Chondrocyte (in vitro differentiated cells): ENCODE data around the gene RANBP3. TPM values are rescaled to one million over a fixed set of nuclear protein-coding genes. Genes with fewer than 3 reads are reported as not detected.

Experiments
- DNase-seq: peaks from one replicate; pipeline ENCODE4 v3.0.0; 2021; ENCODE audit warnings: mixed read lengths, low spot score
- H3K27ac Mint-ChIP-seq: one replicate; pipeline ENCODE4 v1.8.0; 2021; ENCODE audit warnings: mild to moderate bottlenecking, moderate library complexity, mixed read lengths; ENCODE audit not compliant: unreplicated experiment
- H3K27me3 Mint-ChIP-seq: 2 replicates; pipeline ENCODE4 v1.8.0; 2021; ENCODE audit warnings: low read depth, mixed read lengths
- H3K36me3 Mint-ChIP-seq: 2 replicates; pipeline ENCODE4 v1.8.0; 2021; ENCODE audit warnings: low read depth, mixed read lengths
- H3K4me1 Mint-ChIP-seq: 2 replicates; pipeline ENCODE4 v1.8.0; 2021; ENCODE audit warnings: low read depth, mild to moderate bottlenecking, mixed read lengths
- H3K4me3 Mint-ChIP-seq: one replicate; pipeline ENCODE4 v1.8.0; 2021; ENCODE audit warnings: mild to moderate bottlenecking, moderate library complexity, mixed read lengths; ENCODE audit not compliant: unreplicated experiment
- H3K9me3 Mint-ChIP-seq: 2 replicates; pipeline ENCODE4 v1.8.0; 2021; ENCODE audit warnings: low read depth, mixed read lengths
- total RNA-seq: library from RNA; stranded (reverse); gene quantifications from 3 replicates; pipeline ENCODE4 v1.2.1, GENCODE V29; 2021
- TF ChIP-seq, protein P1 (sequence below): fragments of 200-600 bp; sonication (generic); IDR thresholded peaks from 2 replicates; pipeline ENCODE4 v1.5.0; 2021; ENCODE audit warnings: antibody characterized with exemption, mild to moderate bottlenecking, moderate library complexity

RANBP3 gene
- total RNA-seq, 1 donor from 2014 or later, result 53.5 TPM

DNA sequence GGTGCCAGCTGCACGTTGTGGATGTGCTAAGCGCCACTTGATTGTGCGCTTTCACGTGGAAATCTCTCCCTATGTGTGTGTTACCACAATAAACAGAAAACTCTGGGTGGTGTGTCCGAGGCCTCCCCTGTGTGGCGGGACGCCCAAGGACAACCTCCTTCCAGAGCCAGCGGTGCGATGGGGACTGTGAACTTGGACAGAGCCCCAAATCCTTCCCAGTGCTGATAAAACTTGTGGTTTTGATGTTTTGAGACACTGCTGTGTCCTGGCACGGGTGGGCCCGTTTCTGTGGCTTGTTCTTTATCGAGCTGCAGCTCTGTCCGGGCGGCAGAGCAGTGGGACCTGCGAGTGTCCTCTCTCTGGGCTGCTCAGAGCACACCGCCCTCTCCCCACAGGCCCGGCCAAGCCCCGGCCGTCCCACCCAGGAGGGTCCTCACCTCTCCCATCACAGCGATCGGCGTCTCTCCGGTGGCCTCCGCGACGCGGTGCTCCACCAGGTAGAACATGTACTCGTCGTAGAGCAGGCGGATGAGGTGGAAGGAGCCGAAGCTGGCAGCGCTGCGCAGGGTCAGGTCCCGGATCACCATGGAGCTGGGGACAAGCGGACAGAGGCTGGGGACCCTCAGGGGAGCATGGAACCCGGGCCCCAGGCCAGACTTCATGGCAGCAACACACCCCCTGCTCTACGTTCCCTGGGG is 18.8 kb upstream of the RANBP3 start:
- no peak overlapping the region for H3K4me3 Mint-ChIP-seq
- no peak overlapping the region for H3K27ac Mint-ChIP-seq
- peaks cover 13% of the 10 kb centered on the region for H3K4me1 Mint-ChIP-seq
- H3K9me3 Mint-ChIP-seq, result no peaks in the 10 kb centered on the region
- H3K36me3 Mint-ChIP-seq, result peaks cover 9% of the 10 kb centered on the region
- no peak for DNase-seq
- H3K27me3 Mint-ChIP-seq, result no peaks in the 10 kb centered on the region
- TF ChIP-seq, protein P1, sequence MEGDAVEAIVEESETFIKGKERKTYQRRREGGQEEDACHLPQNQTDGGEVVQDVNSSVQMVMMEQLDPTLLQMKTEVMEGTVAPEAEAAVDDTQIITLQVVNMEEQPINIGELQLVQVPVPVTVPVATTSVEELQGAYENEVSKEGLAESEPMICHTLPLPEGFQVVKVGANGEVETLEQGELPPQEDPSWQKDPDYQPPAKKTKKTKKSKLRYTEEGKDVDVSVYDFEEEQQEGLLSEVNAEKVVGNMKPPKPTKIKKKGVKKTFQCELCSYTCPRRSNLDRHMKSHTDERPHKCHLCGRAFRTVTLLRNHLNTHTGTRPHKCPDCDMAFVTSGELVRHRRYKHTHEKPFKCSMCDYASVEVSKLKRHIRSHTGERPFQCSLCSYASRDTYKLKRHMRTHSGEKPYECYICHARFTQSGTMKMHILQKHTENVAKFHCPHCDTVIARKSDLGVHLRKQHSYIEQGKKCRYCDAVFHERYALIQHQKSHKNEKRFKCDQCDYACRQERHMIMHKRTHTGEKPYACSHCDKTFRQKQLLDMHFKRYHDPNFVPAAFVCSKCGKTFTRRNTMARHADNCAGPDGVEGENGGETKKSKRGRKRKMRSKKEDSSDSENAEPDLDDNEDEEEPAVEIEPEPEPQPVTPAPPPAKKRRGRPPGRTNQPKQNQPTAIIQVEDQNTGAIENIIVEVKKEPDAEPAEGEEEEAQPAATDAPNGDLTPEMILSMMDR, result no peak

DNA sequence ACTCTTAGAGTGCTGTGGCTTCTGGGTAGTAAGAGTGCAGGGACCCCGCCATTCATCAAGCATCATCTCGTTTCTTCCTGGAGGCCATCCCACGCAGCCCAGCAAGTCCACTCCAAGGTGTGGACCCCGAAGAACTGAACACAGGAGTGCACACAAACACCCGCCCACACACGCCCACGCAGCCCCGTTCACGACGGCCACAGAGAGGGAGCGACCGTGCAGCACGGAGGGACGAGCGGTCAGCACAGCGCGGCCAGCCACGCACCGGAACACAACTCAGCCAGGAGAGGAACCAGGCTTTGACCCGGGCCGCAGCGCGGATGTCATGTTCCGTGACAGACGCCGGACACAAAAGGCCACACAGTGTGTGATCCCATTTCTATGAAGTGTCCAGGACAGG is 18.2 kb upstream of the RANBP3 start:
- no peaks in the 10 kb centered on the region for H3K27me3 Mint-ChIP-seq
- H3K36me3 Mint-ChIP-seq, result peaks cover 9% of the 10 kb centered on the region
- no peaks in the 10 kb centered on the region for H3K9me3 Mint-ChIP-seq
- no peak overlapping the region for H3K27ac Mint-ChIP-seq
- no peak overlapping the region for H3K4me3 Mint-ChIP-seq
- TF ChIP-seq, protein P1, result no peak
- H3K4me1 Mint-ChIP-seq, result peaks cover 13% of the 10 kb centered on the region
- no peak for DNase-seq

DNA sequence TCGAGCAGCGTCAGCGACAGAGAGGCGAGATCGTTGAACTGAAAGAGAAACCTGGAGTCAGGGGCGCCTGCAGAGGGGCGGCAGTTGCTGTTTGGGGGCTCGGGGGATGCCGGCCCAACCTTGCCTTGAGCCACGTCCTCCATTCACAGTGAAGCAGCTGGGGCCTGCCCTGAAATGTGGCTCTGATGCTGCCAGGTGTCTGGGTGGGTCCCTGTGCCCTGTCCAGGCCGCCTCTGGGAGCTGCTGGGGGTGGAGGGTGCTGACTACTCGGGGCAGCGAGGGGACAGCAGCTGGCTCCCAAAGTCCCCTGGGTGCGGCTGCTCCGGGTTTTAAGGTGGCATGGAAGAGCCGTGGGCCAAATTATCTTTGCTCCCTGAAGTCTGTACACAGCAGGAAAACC is 17.7 kb upstream of the RANBP3 start:
- Mint-ChIP-seq H3K27ac (no peak overlapping the region), H3K9me3 (no peaks in the 10 kb centered on the region), H3K27me3 (no peaks in the 10 kb centered on the region), H3K36me3 (peaks cover 9% of the 10 kb centered on the region), H3K4me1 (peaks cover 13% of the 10 kb centered on the region), H3K4me3 (no peak overlapping the region)
- no peak for DNase-seq
- TF ChIP-seq, protein P1, result no peak

DNA sequence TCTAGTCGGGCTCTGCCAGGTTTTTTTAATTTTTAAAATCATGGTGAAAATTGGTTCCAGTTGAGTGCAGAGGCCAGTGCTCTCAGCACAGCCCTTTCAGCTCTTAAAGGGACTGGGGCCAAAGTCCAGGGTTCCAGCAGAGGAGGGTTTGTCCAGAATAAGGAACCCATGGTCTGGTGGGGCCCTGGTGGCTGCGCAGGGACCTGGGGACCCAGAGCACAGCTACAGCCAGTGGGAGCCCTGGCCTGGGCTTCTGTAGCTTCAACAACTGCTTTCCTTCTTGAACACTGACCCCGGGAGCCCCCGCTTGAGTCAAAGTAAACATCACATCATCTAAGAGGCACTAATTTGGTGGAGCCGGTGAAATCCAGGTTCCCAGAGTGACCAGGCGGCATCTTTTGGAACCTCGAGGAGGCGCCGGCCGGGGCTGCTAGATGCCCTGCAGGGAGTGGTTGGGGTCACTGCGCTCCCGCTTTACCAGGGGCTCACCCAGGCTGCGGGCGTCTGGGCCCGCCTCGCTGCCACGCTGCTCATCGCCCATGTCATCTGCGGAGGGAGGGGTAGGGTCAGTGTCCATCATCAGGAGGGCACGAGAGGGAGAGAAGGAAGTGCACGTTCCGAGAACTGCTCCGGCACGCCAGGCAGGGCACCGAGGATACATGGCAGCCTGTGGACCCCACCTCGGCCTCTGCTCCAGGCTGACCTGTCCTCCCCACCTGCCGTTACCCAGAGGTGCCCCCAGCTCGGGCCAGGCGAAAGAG is 16.6 kb upstream of the RANBP3 start:
- Mint-ChIP-seq H3K4me3 (no peak overlapping the region), H3K4me1 (peaks cover 15% of the 10 kb centered on the region), H3K9me3 (no peaks in the 10 kb centered on the region), H3K27me3 (no peaks in the 10 kb centered on the region), H3K27ac (no peak overlapping the region), H3K36me3 (peaks cover 5% of the 10 kb centered on the region)
- DNase-seq, result no peak
- TF ChIP-seq, protein P1, result no peak

DNA sequence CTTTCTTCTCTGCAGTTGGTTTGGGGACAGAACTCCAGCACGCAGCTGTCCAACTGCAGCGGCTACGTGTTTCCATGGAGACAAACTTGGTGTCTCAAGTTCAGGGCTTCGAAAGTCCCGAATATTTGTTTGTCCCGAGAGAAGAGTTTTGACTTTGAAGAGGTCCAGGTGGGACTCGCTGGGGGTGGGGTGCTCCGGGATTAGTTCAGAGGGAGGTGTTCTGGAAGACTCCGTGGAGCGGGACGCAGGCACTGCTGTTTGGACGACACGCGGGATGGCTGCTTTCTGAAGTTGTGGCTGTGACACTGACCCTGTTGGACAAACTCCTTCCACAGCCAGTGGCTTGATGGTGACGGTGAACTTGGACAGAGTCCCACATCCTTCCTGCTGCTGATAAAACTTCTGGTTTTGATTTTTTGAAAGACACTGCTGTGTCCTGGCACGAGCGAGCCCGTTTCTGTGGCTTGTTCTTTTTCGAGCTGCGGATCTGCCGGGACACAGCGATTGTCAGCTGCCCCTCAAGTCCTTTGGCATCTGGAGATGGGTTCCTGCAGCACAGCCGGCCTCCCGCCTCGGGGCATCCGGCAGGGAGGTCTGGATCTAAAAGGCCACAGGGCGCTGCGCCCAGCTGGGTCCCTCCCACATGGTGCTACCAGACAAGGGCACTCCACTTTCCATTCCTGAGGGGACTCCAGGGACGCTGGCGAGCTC is 15.9 kb upstream of the RANBP3 start:
- no peak overlapping the region for H3K4me3 Mint-ChIP-seq
- H3K4me1 Mint-ChIP-seq, result peaks cover 15% of the 10 kb centered on the region
- no peaks in the 10 kb centered on the region for H3K9me3 Mint-ChIP-seq
- no peak for DNase-seq
- TF ChIP-seq, protein P1, result no peak
- peaks cover 4% of the 10 kb centered on the region for H3K36me3 Mint-ChIP-seq
- no peak overlapping the region for H3K27ac Mint-ChIP-seq
- no peaks in the 10 kb centered on the region for H3K27me3 Mint-ChIP-seq
